Activated B cell treated with CpG ODN at 0.5 μM for 24 hours (primary cell): Measurements from ENCODE around the gene KAZN. TPM values are rescaled to one million over a fixed set of nuclear protein-coding genes. Genes with fewer than 3 reads are reported as not detected.

Experiments used
- ATAC-seq: fragments of 200-7000 bp; cut with Tn5 transposase; one replicate; pipeline ENCODE4 v1.10.0; 2021; ENCODE audit warnings: low read depth, mild to moderate bottlenecking, moderate library complexity
- CTCF ChIA-PET: fragments of 350-600 bp; sonication (Branson Sonifier 250); formaldehyde crosslinking; loops from one replicate; lab custom pipeline; 2021; ENCODE audit warnings: antibody characterized with exemption; lab: Charles Lee
- POLR2A ChIA-PET: fragments of 350-600 bp; sonication (Branson Sonifier 250); formaldehyde crosslinking; loops from one replicate; lab custom pipeline; 2021; ENCODE audit warnings: antibody characterized with exemption; lab: Charles Lee
- DNase-seq: peaks from one replicate; pipeline ENCODE4 v3.0.0; 2022
- H3K27ac Mint-ChIP-seq: one replicate; pipeline ENCODE4 v1.8.0; 2020; ENCODE audit warnings: mixed read lengths
- H3K27me3 Mint-ChIP-seq: one replicate; pipeline ENCODE4 v1.8.0; 2021; ENCODE audit warnings: mixed read lengths
- H3K36me3 Mint-ChIP-seq: one replicate; pipeline ENCODE4 v1.8.0; 2021; ENCODE audit warnings: low read depth, mixed read lengths
- H3K4me1 Mint-ChIP-seq: one replicate; pipeline ENCODE4 v1.8.0; 2021; ENCODE audit warnings: mixed read lengths
- H3K4me3 Mint-ChIP-seq: one replicate; pipeline ENCODE4 v1.8.0; 2020; ENCODE audit warnings: mild to moderate bottlenecking, mixed read lengths
- H3K9me3 Mint-ChIP-seq: one replicate; pipeline ENCODE4 v1.8.0; 2020; ENCODE audit warnings: mixed read lengths
- CTCF ChIP-seq: fragments of 200-600 bp; IDR thresholded peaks from one replicate; pipeline ENCODE4 v1.8.0; 2022; ENCODE audit warnings: antibody characterized with exemption, mild to moderate bottlenecking
- intact Hi-C: fragments of 100-400 bp; cut with micrococcal nuclease; formaldehyde crosslinking; loops from one replicate; pipeline ENCODE4 v1.15.1; 2024
- total RNA-seq: library from RNA; stranded (reverse); gene quantifications from 2 replicates; pipeline ENCODE4 v1.2.3, GENCODE V29; 2022

KAZN gene
- total RNA-seq, 1 donor from 2014 or later, result 0.73 TPM

- TF ChIP-seq CTCF, result no peak
- ChIA-PET POLR2A (no interaction called here), CTCF (no interaction called here)
- Mint-ChIP-seq H3K9me3 (no peaks in the 10 kb centered on the region), H3K27ac (no peak overlapping the region), H3K27me3 (peaks cover 6% of the 10 kb centered on the region), H3K4me3 (no peak overlapping the region), H3K4me1 (no peaks in the 10 kb centered on the region), H3K36me3 (no peaks in the 10 kb centered on the region)
- intact Hi-C loops, result no loop called here
- DNase-seq (no peak), ATAC-seq (no peak)
Observed at GRCh38 chr1:15117671-15118325, 519.3 kb downstream of the KAZN start.

- H3K4me3 Mint-ChIP-seq, result no peak overlapping the region
- ATAC-seq, result no peak
- peaks cover 6% of the 10 kb centered on the region for H3K27me3 Mint-ChIP-seq
- POLR2A ChIA-PET, result no interaction called here
- no peaks in the 10 kb centered on the region for H3K9me3 Mint-ChIP-seq
- no peak for DNase-seq
- CTCF ChIA-PET, result no interaction called here
- no peak overlapping the region for H3K27ac Mint-ChIP-seq
- TF ChIP-seq CTCF, result no peak
- H3K4me1 Mint-ChIP-seq, result no peaks in the 10 kb centered on the region
- intact Hi-C loops, result no loop called here
- H3K36me3 Mint-ChIP-seq, result no peaks in the 10 kb centered on the region
Observed at GRCh38 chr1:15118579-15118978, 520.1 kb downstream of the KAZN start.

- no peaks in the 10 kb centered on the region for H3K9me3 Mint-ChIP-seq
- H3K27ac Mint-ChIP-seq, result no peak overlapping the region
- ChIA-PET POLR2A (no interaction called here), CTCF (no interaction called here)
- intact Hi-C loops, result no loop called here
- peaks cover 6% of the 10 kb centered on the region for H3K27me3 Mint-ChIP-seq
- no peaks in the 10 kb centered on the region for H3K4me1 Mint-ChIP-seq
- DNase-seq (no peak), ATAC-seq (no peak)
- H3K36me3 Mint-ChIP-seq, result no peaks in the 10 kb centered on the region
- TF ChIP-seq CTCF, result no peak
- H3K4me3 Mint-ChIP-seq, result no peak overlapping the region
Observed at GRCh38 chr1:15120251-15120945, 521.9 kb downstream of the KAZN start.

GRCh38 chr1:15122331-15122730, 523.8 kb downstream of the KAZN start:
- H3K9me3 Mint-ChIP-seq, result no peaks in the 10 kb centered on the region
- ChIA-PET CTCF (no interaction called here), POLR2A (no interaction called here)
- H3K27ac Mint-ChIP-seq, result no peak overlapping the region
- H3K4me3 Mint-ChIP-seq, result no peak overlapping the region
- peaks cover 2% of the 10 kb centered on the region for H3K27me3 Mint-ChIP-seq
- intact Hi-C loops, result no loop called here
- DNase-seq (no peak), ATAC-seq (no peak)
- no peak for TF ChIP-seq CTCF
- no peaks in the 10 kb centered on the region for H3K36me3 Mint-ChIP-seq
- no peaks in the 10 kb centered on the region for H3K4me1 Mint-ChIP-seq

DNA sequence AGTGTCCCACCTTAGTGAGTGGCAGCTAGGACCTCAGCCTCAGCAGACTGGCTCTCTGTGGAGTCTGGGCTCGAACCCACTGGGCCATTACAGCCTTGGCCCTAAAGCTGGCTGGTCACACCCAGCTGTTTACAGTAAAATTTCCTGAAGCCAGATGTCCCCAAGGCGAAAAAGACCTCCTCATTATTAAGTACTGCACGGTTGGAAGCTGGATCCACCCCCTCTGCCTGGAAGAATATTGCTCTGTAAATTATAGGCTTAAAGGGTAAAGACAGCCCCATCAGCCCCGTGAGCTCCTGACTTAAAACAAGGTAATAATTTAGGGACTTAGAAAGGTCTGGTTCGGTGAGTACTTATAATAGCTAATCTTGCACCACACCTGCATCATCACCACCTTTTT, 524.8 kb downstream of the KAZN start:
- intact Hi-C loops, result no loop called here
- no peaks in the 10 kb centered on the region for H3K9me3 Mint-ChIP-seq
- ChIA-PET CTCF (no interaction called here), POLR2A (no interaction called here)
- no peak for ATAC-seq
- TF ChIP-seq CTCF, result no peak
- peaks cover 2% of the 10 kb centered on the region for H3K27me3 Mint-ChIP-seq
- no peaks in the 10 kb centered on the region for H3K4me1 Mint-ChIP-seq
- no peak for DNase-seq
- H3K27ac Mint-ChIP-seq, result no peak overlapping the region
- H3K4me3 Mint-ChIP-seq, result no peak overlapping the region
- no peaks in the 10 kb centered on the region for H3K36me3 Mint-ChIP-seq
